Activated naive CD4-positive, alpha-beta T cell treated with anti-CD3 and anti-CD28 coated beads for 36 hours (primary cell): ENCODE data around the gene SCUBE2. TPM values are rescaled to one million over a fixed set of nuclear protein-coding genes. Genes with fewer than 3 reads are reported as not detected.

ENCODE experiments used
- CTCF ChIA-PET: fragments of 350-600 bp; sonication (Branson Sonifier 250); formaldehyde crosslinking; loops from one replicate; lab custom pipeline; 2021; ENCODE audit warnings: antibody characterized with exemption; lab: Charles Lee
- DNase-seq: peaks from one replicate; pipeline ENCODE4 v3.0.0-alpha.2; 2020
- H3K27ac Mint-ChIP-seq: one replicate; pipeline ENCODE4 v1.8.0; 2021; ENCODE audit warnings: mild to moderate bottlenecking, mixed read lengths
- H3K27me3 Mint-ChIP-seq: one replicate; pipeline ENCODE4 v1.8.0; 2021; ENCODE audit warnings: low read depth, mixed read lengths
- H3K36me3 Mint-ChIP-seq: one replicate; pipeline ENCODE4 v1.8.0; 2021; ENCODE audit warnings: low read depth, mixed read lengths
- H3K4me1 Mint-ChIP-seq: one replicate; pipeline ENCODE4 v1.8.0; 2021; ENCODE audit warnings: low read depth, mixed read lengths
- H3K4me3 Mint-ChIP-seq: one replicate; pipeline ENCODE4 v1.8.0; 2021; ENCODE audit warnings: mild to moderate bottlenecking, moderate library complexity, mixed read lengths
- H3K9me3 Mint-ChIP-seq: one replicate; pipeline ENCODE4 v1.8.0; 2021; ENCODE audit warnings: mixed read lengths
- intact Hi-C: fragments of 100-400 bp; cut with micrococcal nuclease; formaldehyde crosslinking; loops from one replicate; pipeline ENCODE4 v1.15.1; 2023
- total RNA-seq, 2 experiments: library from RNA; stranded (reverse); gene quantifications; one replicate each; pipeline ENCODE4 v1.2.3, GENCODE V29; 2021

The SCUBE2 gene
- total RNA-seq, 2 experiments from 2014 or later: 0.17 to 0.31 TPM

DNA sequence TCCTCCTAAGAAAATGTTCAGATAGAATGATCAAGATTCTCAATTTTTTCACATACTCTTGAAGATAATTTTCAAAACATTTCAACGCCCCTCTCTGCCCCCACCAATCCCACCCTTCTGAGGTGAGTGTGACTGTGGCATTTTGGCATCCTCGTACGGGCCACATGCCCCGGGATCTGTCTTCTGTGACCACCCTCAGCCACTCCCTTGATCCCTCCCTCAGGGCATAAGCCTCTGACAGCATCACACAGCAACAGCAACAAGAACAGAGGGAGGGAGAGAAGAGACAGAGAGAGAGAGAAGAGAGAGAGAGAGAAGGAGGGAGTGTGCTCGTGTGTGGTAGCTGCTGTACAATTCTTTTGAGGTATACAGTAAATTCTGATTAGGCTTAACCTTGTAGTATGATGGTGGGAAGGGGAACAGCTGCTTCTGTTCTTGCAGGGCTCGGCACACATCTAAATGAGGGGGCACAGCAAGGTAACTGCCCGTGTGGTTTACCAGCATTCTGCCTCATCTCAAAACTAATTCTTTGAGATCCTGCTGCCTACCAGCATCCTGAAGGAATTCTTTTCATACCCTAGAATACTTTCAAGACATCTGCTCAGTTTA, 21.4 kb downstream of the SCUBE2 start:
- no peaks in the 10 kb centered on the region for H3K9me3 Mint-ChIP-seq
- no peaks in the 10 kb centered on the region for H3K36me3 Mint-ChIP-seq
- H3K4me1 Mint-ChIP-seq: no peaks in the 10 kb centered on the region
- CTCF ChIA-PET: interaction anchor here (1.5 to 1.8 kb wide), 2 partner anchors 54 to 69 kb away, joined by 3 to 8 read pairs; no protein-coding TSS in a partner anchor
- peaks cover 3% of the 10 kb centered on the region for H3K27me3 Mint-ChIP-seq
- no peak overlapping the region for H3K27ac Mint-ChIP-seq
- DNase-seq: no peak
- intact Hi-C loops: no loop called here
- no peak overlapping the region for H3K4me3 Mint-ChIP-seq

DNA sequence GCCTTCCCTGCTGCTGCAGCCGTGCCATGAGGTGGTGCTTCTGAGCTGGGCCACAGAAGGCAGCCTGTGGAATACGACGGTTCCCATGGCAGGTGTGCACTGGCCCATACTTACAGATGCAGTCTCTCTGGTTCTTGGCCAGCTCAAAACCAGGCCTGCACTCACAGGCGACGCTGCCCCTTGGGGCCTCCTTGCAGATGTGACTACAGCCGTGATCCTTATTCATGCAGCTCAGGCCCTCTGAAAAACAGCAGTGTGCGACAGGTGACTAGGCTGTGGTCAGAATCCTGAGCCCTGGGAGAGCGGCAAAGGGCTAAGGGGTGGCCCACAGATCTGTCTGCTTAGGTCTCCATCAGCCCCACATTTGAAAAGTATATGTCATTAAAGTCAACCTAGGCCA, 22.1 kb downstream of the SCUBE2 start:
- CTCF ChIA-PET: interaction anchor here (1.5 to 2.2 kb wide), 2 partner anchors 54 to 70 kb away, joined by 3 to 5 read pairs; no protein-coding TSS in a partner anchor
- Mint-ChIP-seq H3K4me3 (no peak overlapping the region), H3K9me3 (no peaks in the 10 kb centered on the region), H3K27ac (no peak overlapping the region), H3K27me3 (peaks cover 3% of the 10 kb centered on the region), H3K36me3 (no peaks in the 10 kb centered on the region), H3K4me1 (no peaks in the 10 kb centered on the region)
- no peak for DNase-seq
- intact Hi-C loops: no loop called here

DNA sequence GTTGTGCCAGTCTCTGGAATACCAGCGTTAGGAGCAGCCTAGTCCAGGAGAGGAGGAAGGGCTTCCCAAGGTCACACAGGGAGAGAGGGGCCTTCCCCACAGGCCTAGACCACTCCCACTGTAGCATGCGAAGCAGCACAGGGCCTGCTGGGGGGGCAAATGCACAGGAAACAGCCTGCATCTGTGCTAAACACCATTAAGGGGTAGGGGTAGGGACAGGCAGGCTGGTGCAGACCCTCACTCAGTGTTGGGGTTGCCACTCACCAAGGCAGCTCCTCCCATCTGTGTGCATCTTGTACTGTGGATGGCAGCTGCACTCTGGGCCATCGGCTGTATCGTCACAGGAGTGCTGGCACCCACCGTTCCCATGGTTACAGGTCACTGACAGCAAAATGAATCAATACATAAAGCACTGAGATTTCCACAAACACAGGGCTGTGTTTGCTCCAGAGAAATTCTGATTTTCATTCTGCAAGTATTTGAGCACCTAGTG, 24.9 kb downstream of the SCUBE2 start:
- no peak for DNase-seq
- Mint-ChIP-seq H3K36me3 (no peaks in the 10 kb centered on the region), H3K9me3 (no peaks in the 10 kb centered on the region), H3K4me1 (no peaks in the 10 kb centered on the region), H3K27ac (no peak overlapping the region), H3K27me3 (peaks cover 6% of the 10 kb centered on the region), H3K4me3 (no peak overlapping the region)
- CTCF ChIA-PET: interaction anchor here (1.0 kb wide), 1 partner anchor 71 kb away, joined by 3 read pairs; no protein-coding TSS in a partner anchor
- intact Hi-C loops: no loop called here

DNA sequence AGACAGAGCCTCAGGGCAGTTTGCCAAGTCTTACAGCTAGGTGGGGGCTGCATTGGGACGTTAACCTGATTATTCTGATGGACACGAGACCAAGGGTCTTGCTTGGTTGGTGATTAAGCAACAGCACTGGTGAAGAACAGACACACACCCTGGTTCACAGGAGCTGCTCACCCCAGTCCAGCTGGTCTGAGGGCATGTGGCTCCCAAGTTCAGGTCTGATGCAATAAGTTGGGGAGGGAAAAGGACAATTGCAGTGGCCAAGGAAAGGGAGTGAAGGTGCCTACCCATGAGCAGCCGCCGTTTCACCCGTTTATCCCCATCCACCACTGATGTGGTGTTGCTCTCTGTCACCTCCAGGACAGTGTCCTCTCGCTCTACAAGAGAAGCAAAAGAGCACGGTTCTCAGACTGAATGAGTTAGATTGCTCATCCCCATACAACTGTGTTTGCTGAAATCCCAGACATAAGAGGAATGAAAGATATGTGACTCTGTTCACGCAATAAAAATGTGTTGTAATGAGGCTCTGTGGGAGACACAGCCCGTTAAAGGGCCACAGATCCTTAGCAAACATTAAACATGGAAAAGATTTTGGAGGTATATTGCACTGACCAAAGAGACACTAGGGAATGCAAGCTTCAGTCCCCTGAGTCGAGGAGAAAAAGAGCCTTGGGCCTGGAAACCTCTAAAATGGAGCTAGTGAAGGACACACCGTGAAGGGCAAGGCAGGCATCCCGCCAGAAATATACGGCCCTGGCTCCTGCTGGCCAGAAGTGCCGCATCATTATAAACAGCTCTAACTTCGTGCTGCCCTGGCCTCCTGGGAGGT, 25.6 kb downstream of the SCUBE2 start:
- Mint-ChIP-seq H3K9me3 (no peaks in the 10 kb centered on the region), H3K4me3 (no peak overlapping the region), H3K4me1 (peaks cover 5% of the 10 kb centered on the region), H3K36me3 (no peaks in the 10 kb centered on the region), H3K27me3 (peaks cover 6% of the 10 kb centered on the region), H3K27ac (no peak overlapping the region)
- no peak for DNase-seq
- intact Hi-C loops: no loop called here
- CTCF ChIA-PET: interaction anchor here (1.0 kb wide), 1 partner anchor 72 kb away, joined by 3 read pairs; no protein-coding TSS in a partner anchor

DNA sequence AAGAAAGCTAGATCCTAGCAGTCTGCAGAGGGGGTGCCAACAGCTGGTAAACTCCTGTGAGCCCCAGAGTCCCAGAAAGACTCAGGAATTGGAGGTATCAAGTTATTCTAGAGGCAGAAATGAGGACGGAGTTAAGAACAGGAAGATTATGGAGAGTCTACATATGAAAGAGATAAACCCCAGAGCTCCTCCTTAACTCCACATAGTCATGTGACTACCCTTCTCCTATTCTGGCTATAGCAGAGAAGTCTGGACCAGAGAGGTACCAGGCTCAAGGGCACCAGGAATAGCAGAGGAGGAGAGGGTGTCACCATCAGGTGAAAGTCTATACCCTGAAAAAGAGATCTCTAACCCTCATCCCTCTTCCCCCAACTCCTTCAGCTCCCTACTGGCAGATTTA, 29.6 kb downstream of the SCUBE2 start:
- DNase-seq: no peak
- Mint-ChIP-seq H3K27me3 (peaks cover 13% of the 10 kb centered on the region), H3K4me3 (no peak overlapping the region), H3K27ac (no peak overlapping the region), H3K9me3 (no peaks in the 10 kb centered on the region), H3K36me3 (no peaks in the 10 kb centered on the region), H3K4me1 (peaks cover 12% of the 10 kb centered on the region)
- CTCF ChIA-PET: interaction anchor here (0.7 to 2.6 kb wide), 6 partner anchors 10 to 76 kb away, joined by 3 to 11 read pairs (median 3); no protein-coding TSS in a partner anchor
- intact Hi-C loops: loop anchor here (2.0 kb wide), 3 partner anchors 47 to 373 kb away; partner anchors contain the start of gene AKIP1

DNA sequence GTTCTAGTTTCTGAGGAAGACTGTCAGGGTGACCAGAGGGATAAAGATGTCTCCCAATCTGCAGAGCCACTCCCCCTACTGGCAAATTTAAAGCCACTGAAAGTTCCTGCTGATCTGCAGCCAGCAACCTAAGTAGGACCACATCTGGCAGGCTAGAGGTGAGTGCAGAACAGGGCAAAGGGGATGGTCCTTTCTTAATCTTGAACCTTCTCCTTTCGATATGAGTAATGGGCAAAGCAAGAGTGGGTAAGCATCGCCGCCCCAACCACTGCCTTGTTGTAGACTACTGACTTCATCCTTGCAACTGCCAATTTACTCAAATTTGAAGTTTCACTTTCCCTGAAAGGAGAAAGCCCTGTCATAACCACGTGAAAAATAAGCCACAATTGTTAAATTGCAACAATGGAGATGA, 30.7 kb downstream of the SCUBE2 start:
- CTCF ChIA-PET: interaction anchor here (0.5 to 2.6 kb wide), 6 partner anchors 11 to 401 kb away, joined by 3 to 11 read pairs (median 4); no protein-coding TSS in a partner anchor
- DNase-seq: peak; percentile 89
- H3K27me3 Mint-ChIP-seq: peaks cover 13% of the 10 kb centered on the region
- H3K4me1 Mint-ChIP-seq: peaks cover 12% of the 10 kb centered on the region
- intact Hi-C loops: loop anchor here (1.0 to 2.0 kb wide), 7 partner anchors 46 to 506 kb away; partner anchors contain the start of gene AKIP1
- H3K4me3 Mint-ChIP-seq: no peak overlapping the region
- H3K9me3 Mint-ChIP-seq: no peaks in the 10 kb centered on the region
- no peak overlapping the region for H3K27ac Mint-ChIP-seq
- no peaks in the 10 kb centered on the region for H3K36me3 Mint-ChIP-seq

DNA sequence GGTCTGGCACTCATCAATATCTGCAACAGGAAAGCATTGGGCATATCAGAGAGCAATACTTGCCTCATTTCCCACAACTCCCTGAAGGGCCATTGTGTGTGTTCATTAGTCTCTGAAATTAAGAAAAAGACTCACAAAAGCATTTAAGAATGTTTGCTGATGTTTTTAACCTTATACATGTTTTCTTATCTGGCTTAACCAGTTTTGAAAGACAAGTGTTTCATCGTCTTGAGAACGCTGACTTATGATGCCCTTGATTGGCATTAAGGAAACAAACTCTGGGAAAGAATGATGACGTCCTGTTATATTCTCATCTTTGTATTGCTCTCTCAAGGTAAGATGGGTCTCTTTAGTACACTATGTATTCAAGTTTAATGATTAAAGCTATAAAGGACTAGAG, 32.0 kb downstream of the SCUBE2 start:
- Mint-ChIP-seq H3K4me3 (no peak overlapping the region), H3K27me3 (peaks cover 13% of the 10 kb centered on the region), H3K9me3 (no peaks in the 10 kb centered on the region), H3K27ac (no peak overlapping the region), H3K36me3 (no peaks in the 10 kb centered on the region), H3K4me1 (peaks cover 12% of the 10 kb centered on the region)
- DNase-seq: no peak
- intact Hi-C loops: no loop called here
- CTCF ChIA-PET: interaction anchor here (1.5 to 2.6 kb wide), 4 partner anchors 31 to 78 kb away, joined by 4 to 11 read pairs (median 5); no protein-coding TSS in a partner anchor

DNA sequence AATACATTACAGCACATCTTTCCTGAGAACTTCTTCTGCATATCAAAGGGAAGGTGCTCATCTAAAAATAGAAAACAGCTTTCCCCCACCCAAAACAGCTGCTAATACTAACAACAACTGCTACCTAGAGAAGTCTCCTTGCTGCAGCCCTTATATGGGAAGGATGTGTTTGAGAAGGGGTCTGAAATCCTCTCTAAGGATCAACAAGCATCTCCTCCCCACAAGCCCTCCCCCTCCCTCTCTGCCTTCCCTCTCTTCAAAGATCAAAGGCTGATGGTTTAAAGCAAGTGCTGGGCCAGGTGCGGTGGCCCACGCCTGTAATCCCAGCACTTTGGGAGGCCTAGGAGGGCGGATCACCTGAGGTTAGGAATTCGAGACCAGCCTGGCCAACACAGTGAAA, 33.5 kb downstream of the SCUBE2 start:
- DNase-seq: no peak
- no peak overlapping the region for H3K27ac Mint-ChIP-seq
- H3K36me3 Mint-ChIP-seq: no peaks in the 10 kb centered on the region
- no peak overlapping the region for H3K4me3 Mint-ChIP-seq
- H3K27me3 Mint-ChIP-seq: peaks cover 7% of the 10 kb centered on the region
- no peaks in the 10 kb centered on the region for H3K9me3 Mint-ChIP-seq
- CTCF ChIA-PET: interaction anchor here (1.8 kb wide), 1 partner anchor 80 kb away, joined by 5 read pairs; no protein-coding TSS in a partner anchor
- intact Hi-C loops: no loop called here
- peaks cover 12% of the 10 kb centered on the region for H3K4me1 Mint-ChIP-seq

DNA sequence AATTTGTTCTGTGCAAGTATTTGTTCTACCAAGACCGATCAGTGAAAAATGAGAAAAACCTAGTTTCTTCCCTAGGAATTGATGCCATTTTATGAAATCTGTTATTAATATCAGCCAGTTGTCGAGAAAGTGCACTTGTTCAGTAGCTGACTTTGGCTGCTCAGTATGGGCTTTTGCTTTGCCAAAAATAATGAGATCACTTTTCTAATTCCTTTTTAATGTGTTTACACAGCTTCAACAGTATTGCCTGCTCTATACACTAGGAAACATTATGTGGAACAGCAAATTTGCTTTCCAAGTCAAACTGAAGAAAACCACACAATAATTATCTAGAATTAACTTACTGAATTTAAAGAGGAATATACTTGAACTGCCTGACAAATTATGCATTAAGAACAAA, 34.4 kb downstream of the SCUBE2 start:
- DNase-seq: no peak

DNA sequence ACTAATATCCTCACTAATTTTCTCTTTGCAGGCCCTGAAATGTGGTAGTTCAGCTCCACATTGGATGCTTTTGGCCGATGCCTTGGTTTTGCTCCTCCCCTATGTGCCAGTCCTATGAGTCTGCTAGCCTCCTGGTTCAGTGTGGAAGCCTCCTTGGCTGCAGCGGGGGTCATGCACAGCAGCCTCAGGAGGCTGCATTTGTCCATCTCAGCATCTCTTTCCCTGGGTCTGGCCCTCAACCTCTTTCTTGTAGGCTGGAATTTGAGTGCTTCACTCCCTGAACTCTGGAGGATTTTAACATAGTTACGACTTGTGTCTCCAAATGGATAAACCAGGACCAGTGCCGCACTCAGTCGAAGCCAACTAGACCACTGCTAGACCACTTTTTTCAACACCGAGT, 34.9 kb downstream of the SCUBE2 start:
- Mint-ChIP-seq H3K27ac (no peak overlapping the region), H3K27me3 (peaks cover 7% of the 10 kb centered on the region), H3K36me3 (no peaks in the 10 kb centered on the region), H3K4me1 (peaks cover 12% of the 10 kb centered on the region), H3K4me3 (no peak overlapping the region), H3K9me3 (no peaks in the 10 kb centered on the region)
- CTCF ChIA-PET: no interaction called here
- no peak for DNase-seq
- intact Hi-C loops: no loop called here

More for the DNA sequence above, 34.4 kb downstream of the SCUBE2 start:
- no peaks in the 10 kb centered on the region for H3K36me3 Mint-ChIP-seq
- H3K27ac Mint-ChIP-seq: no peak overlapping the region
- peaks cover 12% of the 10 kb centered on the region for H3K4me1 Mint-ChIP-seq
- peaks cover 7% of the 10 kb centered on the region for H3K27me3 Mint-ChIP-seq
- intact Hi-C loops: no loop called here
- H3K4me3 Mint-ChIP-seq: no peak overlapping the region
- H3K9me3 Mint-ChIP-seq: no peaks in the 10 kb centered on the region
- CTCF ChIA-PET: no interaction called here

DNA sequence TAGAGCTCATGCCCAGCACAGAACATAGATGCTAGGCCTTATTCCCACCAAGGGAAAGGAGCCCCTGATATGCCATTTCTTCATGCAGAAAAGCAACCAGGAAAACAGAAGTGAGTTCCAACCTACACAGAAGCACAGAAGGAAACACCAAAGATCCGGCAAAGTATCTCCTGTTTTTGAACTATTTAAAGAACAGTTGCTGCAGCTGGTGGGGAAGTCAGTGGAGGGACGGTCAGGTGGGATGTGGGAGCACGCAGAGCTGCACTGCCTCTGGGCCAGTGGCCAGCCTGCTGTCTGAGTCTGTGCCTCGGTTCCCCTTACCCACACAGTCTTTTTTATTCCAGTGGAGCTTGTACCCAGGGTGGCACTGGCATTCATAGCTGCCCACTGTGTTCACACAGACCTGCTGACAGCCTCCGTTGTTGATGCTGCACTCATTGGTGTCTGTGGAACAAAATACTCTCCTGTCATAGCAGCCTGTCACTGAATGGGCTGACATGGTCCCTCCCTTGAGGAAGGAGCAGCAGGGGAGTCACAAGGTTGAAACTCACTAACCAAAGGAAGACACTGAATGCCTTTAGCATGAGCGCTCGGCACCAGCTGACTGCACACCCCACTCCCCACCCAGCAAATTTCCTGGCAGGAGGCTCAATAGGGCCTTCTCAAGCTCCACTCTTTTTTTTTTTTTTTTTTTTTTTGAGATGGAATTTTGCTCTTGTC, 37.9 kb downstream of the SCUBE2 start:
- intact Hi-C loops: no loop called here

More for the DNA sequence above, 37.9 kb downstream of the SCUBE2 start:
- H3K9me3 Mint-ChIP-seq: no peaks in the 10 kb centered on the region
- CTCF ChIA-PET: interaction anchor here (1.6 kb wide), 1 partner anchor 18 kb away, joined by 4 read pairs; no protein-coding TSS in a partner anchor
- H3K27ac Mint-ChIP-seq: no peak overlapping the region
- H3K36me3 Mint-ChIP-seq: no peaks in the 10 kb centered on the region
- peaks cover 3% of the 10 kb centered on the region for H3K27me3 Mint-ChIP-seq
- no peaks in the 10 kb centered on the region for H3K4me1 Mint-ChIP-seq
- H3K4me3 Mint-ChIP-seq: no peak overlapping the region
- DNase-seq: no peak
